Measurements from ENCODE around the gene NUDT21. TPM values are rescaled to one million over a fixed set of nuclear protein-coding genes. Genes with fewer than 3 reads are reported as not detected.
"Not testable (repeated sequence)": the region's sequence is repeated elsewhere in the genome, so short reads cannot be mapped to it uniquely, and the experiment has no call there.

NUDT21 gene
- total and polyA plus RNA-seq, 2 donors from 2014 or later = 47.1 to 117 TPM

DNA sequence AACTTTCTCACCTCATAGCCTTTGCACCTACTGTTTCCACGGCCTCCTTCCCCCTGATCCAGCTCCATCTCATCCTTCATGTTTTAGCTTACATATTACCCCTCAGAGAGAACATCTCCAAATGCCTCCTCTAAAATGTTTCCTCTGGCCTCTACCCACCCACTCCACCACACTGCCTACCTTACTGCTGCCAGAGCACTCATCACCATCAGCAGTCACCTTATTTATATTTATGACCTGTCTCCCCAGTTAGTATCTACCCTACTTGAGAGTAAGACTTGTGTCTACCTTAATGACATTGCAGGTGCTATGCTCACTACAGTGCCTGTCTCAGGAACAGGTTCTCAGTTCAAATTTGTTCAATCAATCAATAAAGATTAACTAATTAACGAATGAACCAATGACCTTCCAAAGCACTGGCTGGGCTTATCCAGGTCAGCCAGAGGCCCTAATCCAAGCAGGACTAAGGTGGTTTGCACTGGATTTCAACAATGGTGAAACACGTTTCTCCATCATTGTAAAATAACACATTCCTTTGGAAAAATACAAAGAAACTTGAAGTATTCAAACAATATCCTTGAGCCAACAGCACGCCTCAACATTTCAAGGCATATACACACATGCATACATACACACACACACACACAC lies 66.9 kb downstream of the NUDT21 start:
- Histone ChIP-seq H3K4me1 (ENCODE audit: control insufficient read depth in 2 of 3, insufficient read depth in 2 of 3, low read depth in 1 of 3, low read length in 3 of 3) (no peaks in the 10 kb centered on the region), H3K9ac (ENCODE audit: low read length in 3 of 3) (no peak overlapping the region), H3K36me3 (ENCODE audit: control insufficient read depth in 2 of 3, insufficient read depth in 3 of 3, low read length in 3 of 3) (peaks cover 14 to 59% (median 25%) of the 10 kb centered on the region in 3 donors), H3K27me3 (ENCODE audit: control insufficient read depth, insufficient read depth, low read length) (no peaks in the 10 kb centered on the region), H3K27ac (ENCODE audit: low read depth in 2 of 2, low read length in 2 of 2) (no peak overlapping the region), H3K4me3 (ENCODE audit: low read length in 3 of 3) (no peak overlapping the region), H3K9me3 (ENCODE audit: control insufficient read depth in 2 of 3, insufficient read depth in 1 of 3, low read length in 3 of 3) (peaks cover 0 to 6% (median 2%) of the 10 kb centered on the region in 3 donors)
- TF ChIP-seq CTCF (IDR thresholded peaks at IDR 0.05; ENCODE audit: borderline replicate concordance, extremely low read depth, insufficient read depth) = no peak
- intact Hi-C loops (cut with DNase I) = no loop called here
- no peak for DNase-seq
- FAIRE-seq = no peak

DNA sequence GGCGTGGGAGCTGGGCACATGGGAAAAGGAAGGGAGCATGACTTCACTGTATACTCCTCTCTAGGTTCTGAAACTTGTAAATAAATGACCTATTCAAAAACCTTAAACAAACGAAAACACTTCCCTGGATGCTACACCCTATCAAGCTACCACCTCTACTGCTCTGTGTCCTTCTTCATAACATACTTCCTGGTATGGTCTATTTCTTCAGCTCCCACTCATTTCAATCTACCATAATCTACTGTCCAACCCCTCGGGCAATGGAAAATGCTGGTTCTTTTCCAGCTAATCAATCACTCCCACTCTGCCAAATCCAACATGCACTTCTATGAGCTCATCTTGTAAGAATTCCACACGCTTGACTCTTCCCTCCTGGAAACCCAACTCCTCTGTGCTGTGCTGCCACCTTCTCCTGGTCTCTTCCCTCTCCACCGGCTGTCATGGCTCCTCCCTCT lies 68.2 kb downstream of the NUDT21 start:
- Histone ChIP-seq H3K27me3 (ENCODE audit: control insufficient read depth, insufficient read depth, low read length) (no peaks in the 10 kb centered on the region), H3K4me1 (ENCODE audit: control insufficient read depth in 2 of 3, insufficient read depth in 2 of 3, low read depth in 1 of 3, low read length in 3 of 3) (no peaks in the 10 kb centered on the region), H3K4me3 (ENCODE audit: low read length in 3 of 3) (no peak overlapping the region), H3K36me3 (ENCODE audit: control insufficient read depth in 2 of 3, insufficient read depth in 3 of 3, low read length in 3 of 3) (peaks cover 12 to 53% (median 22%) of the 10 kb centered on the region in 3 donors), H3K9ac (ENCODE audit: low read length in 3 of 3) (no peak overlapping the region), H3K9me3 (ENCODE audit: control insufficient read depth in 2 of 3, insufficient read depth in 1 of 3, low read length in 3 of 3) (peaks cover 0 to 6% (median 2%) of the 10 kb centered on the region in 3 donors), H3K27ac (ENCODE audit: low read depth in 2 of 2, low read length in 2 of 2) (no peak overlapping the region)
- FAIRE-seq (no peak), DNase-seq (peak in 1 of 5 donors; percentile 47)
- TF ChIP-seq CTCF (IDR thresholded peaks at IDR 0.05; ENCODE audit: borderline replicate concordance, extremely low read depth, insufficient read depth) = no peak
- intact Hi-C loops (cut with DNase I) = no loop called here

- H3K4me3 ChIP-seq (ENCODE audit: low read length in 3 of 3) = no peak overlapping the region
- no peak for TF ChIP-seq CTCF (IDR thresholded peaks at IDR 0.05; ENCODE audit: borderline replicate concordance, extremely low read depth, insufficient read depth)
- peaks cover 0 to 6% (median 2%) of the 10 kb centered on the region in 3 donors for H3K9me3 ChIP-seq (ENCODE audit: control insufficient read depth in 2 of 3, insufficient read depth in 1 of 3, low read length in 3 of 3)
- no peaks in the 10 kb centered on the region for H3K4me1 ChIP-seq (ENCODE audit: control insufficient read depth in 2 of 3, insufficient read depth in 2 of 3, low read depth in 1 of 3, low read length in 3 of 3)
- H3K27me3 ChIP-seq (ENCODE audit: control insufficient read depth, insufficient read depth, low read length) = no peaks in the 10 kb centered on the region
- H3K27ac ChIP-seq (ENCODE audit: low read depth in 2 of 2, low read length in 2 of 2) = no peak overlapping the region
- H3K36me3 ChIP-seq (ENCODE audit: control insufficient read depth in 2 of 3, insufficient read depth in 3 of 3, low read length in 3 of 3) = peaks cover 15 to 48% (median 18%) of the 10 kb centered on the region in 3 donors
- FAIRE-seq = no peak
- no peak for DNase-seq
- H3K9ac ChIP-seq (ENCODE audit: low read length in 3 of 3) = no peak overlapping the region
- intact Hi-C loops (cut with DNase I) = no loop called here
Measured at GRCh38 chr16:56382459-56382858, 68.7 kb downstream of the NUDT21 start.

DNA sequence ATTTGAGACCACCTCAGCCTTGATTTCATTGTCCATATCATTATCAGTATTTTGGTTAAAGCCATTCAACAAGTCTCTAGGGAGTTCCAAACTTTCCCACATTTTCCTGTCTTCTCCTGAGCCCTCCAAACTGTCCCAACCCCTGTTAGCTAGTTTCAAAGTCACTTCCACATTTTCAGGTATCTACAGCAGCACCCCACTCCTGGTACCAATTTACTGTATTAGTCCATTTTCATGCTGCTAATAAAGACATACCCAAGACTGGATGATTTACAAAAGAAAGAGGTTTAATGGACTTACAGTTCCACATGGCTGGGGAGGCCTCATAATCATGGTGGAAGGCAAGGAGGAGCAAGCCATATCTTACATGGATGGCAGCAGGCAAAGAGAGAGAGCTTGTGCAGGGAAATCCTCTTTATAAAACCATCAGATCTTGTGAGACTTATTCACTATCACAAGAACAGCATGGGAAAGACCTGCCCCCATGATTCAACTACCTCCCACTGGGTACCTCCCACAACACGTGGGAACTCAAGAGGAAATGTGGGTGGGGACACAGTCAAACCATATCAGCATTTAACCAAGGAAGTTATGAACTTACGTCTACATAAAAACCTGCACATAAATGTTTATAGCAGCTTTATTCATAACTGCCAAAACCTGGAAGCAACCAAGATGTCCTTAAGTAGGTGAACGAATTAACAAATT lies 70.2 kb downstream of the NUDT21 start:
- H3K9me3 ChIP-seq (ENCODE audit: control insufficient read depth in 2 of 3, insufficient read depth in 1 of 3, low read length in 3 of 3); H3K4me1 ChIP-seq (ENCODE audit: control insufficient read depth in 2 of 3, insufficient read depth in 2 of 3, low read depth in 1 of 3, low read length in 3 of 3); FAIRE-seq; H3K27ac ChIP-seq (ENCODE audit: low read depth in 2 of 2, low read length in 2 of 2); H3K27me3 ChIP-seq (ENCODE audit: control insufficient read depth, insufficient read depth, low read length); DNase-seq; H3K4me3 ChIP-seq (ENCODE audit: low read length in 3 of 3); intact Hi-C loops (cut with DNase I); H3K9ac ChIP-seq (ENCODE audit: low read length in 3 of 3): not testable (repeated sequence)
- H3K36me3 ChIP-seq (ENCODE audit: control insufficient read depth in 2 of 3, insufficient read depth in 3 of 3, low read length in 3 of 3) = peaks cover 15 to 44% (median 16%) of the 10 kb centered on the region in 3 donors

Data from kidney (tissue), 14 donors.